ENCODE results near the gene KCNIP1.

The KCNIP1 gene

GRCh38 chr5:170571281-170571731, 67.5 kb downstream of the KCNIP1 start:
- DNase-seq = no peak

DNA sequence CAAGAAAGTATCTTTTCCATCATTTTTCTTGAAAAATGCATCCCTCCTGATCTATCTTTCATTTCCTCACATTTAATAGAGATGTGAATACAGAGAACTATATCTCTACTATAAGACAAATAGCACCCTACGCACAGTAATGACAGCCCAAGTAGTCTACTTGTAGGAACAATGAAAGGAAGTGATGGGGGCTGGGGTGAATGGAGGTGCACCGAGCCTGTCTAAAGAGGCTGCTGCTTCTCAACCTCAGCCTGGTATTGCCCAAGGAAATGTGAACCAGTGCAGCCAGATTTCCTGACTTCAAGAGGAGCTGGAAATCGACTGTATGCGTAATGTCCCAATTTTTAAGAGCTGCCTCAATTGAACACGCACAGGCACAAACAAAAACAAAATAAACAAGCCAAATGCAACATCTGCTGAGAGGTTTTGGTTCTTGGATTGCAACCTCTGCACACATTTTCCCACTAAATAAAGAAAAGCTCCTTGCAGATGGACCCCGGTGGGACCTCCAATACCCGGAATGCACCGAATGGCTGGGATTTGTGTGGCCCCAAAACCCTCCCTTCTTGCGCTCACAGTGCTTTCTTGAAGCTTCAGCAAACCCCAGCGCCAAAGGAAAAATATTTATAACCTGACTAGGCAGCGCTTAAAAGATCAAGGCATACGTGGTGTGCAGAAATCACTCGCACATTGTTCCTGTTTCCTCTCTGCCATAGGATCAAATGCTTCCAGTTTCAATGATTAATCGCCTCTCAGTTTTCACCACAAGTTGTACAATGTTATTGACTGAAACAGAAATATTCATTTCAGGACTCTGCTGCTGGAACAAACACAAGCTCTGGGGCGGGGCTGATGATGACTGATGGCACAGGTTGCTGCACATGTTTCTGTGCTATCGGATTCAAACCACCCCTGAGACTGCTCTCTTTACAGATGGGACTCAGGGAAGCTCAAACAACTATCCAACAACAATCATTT, 68.3 kb downstream of the KCNIP1 start:
- DNase-seq = peak; percentile 43

- no peak for DNase-seq
Observed at GRCh38 chr5:170573114-170573513, 69.3 kb downstream of the KCNIP1 start.

DNA sequence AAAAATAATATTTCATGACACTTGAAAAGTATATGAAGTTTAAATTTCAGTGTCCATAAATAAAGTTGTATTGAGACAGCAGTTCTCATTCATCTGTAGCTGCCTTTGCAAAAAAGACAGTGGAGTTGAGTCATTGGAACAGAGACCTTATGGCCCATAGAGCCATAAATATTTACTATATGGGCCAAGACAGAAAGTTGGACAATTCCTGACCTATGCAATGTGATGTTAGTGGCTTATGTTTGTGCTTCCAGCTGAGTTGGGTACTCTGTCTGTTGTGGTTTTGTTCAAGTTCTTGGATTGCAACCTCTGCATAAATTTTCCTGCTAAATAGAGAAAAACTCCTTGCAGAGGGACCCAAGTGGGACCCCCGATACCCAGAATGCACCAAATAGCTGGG, 69.8 kb downstream of the KCNIP1 start:
- DNase-seq = no peak

GRCh38 chr5:170576602-170577535, 73.0 kb downstream of the KCNIP1 start:
- peak; percentile 18 for DNase-seq

GRCh38 chr5:170579601-170580000, 75.8 kb downstream of the KCNIP1 start:
- no peak for DNase-seq

- no peak for DNase-seq
Observed at GRCh38 chr5:170581211-170581610, 77.4 kb downstream of the KCNIP1 start.

- DNase-seq = no peak
Observed at GRCh38 chr5:170582644-170583330, 79.0 kb downstream of the KCNIP1 start.

DNA sequence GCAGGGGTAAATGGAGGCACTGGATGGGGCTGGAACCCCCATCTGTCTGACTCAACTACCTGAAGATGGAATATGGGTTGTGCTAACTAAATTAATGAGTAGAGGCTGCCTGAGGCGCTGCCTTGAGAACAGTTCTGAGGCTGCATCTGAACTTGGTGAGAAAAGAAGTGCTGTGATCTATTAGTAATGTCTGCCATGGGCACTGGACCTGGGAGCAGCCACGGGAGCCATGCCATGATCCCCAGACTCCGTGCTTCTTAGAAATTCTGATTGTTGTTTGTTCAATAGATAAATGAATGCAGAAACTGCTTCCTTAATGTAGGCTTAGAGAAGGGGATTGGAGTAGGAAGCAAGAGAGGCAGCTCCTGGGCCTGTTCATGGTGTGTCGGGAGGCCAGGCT, 80.2 kb downstream of the KCNIP1 start:
- no peak for DNase-seq

- DNase-seq = no peak
Observed at GRCh38 chr5:170584450-170585058, 80.7 kb downstream of the KCNIP1 start.

DNA sequence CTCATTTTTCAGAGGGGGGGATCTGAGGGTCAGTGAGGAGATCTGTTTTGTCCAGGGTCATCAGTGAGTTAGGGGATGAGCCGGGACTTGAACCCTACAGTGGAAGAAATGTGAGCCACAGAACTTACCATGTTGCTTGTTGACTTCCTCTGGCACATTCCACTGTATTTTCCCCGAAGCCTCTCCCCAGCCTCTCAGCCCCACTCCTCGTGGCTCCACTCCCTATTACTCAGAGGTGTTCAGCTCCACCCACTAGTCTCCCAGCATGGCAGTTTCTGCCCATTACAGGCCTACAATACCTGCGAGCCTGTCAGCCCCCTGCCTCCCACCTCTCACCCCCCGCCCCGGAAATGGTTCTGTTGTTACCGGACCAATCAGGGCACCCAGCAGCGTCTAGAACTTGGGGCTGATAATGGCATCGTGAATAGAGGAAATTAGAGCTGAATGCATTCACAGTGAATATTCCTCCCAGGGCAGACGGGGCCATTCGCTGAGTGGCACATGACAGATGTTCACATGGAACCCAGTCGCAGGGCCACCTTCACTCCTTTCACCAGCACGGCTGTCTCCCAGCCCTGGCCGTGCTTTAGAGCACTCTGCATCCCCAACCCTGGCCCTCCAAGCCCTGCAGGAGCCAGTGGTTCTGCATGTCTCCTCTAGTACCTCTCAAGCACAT, 81.6 kb downstream of the KCNIP1 start:
- no peak for DNase-seq

DNA sequence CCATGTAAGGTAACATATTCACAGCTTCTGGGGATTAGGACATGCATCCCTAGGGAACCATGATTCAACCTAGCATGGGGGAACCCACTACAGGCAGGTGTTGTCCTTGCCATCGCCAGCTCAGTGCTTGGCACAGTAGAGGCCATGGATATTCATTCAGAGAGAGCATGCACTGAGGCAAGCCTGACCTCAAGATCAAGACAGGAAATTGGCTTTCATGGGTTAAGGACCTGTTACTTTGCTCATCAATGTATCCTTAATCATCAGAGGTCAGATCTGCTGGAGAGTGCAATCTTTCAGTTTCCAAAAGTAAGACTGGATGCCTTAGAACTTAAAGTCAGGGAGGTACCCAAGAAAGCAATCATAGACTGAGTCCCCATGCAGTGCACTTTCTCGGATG, 84.0 kb downstream of the KCNIP1 start:
- DNase-seq = no peak

DNA sequence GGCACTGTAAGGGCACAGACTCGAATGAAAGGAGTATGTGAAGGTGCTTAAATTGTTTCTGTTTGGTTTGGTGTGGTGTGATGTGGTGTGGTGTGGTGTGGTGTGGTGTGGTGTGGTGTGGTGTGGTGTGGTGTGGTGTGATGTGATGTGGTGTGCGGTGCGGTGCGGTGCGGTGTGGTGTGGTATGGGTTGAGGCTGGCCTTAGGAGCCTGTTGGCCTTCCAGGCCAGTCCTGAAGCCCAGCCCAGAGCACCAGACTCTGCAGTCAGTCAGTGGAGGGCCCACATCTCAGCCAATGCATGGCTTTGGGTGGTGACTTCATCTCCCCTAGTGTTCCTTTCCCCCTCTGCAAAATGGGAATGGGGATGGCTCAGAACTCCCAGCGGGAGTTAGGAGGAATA, 85.8 kb downstream of the KCNIP1 start:
- no peak for DNase-seq

- DNase-seq = no peak
Observed at GRCh38 chr5:170590566-170590965, 86.7 kb downstream of the KCNIP1 start.

DNA sequence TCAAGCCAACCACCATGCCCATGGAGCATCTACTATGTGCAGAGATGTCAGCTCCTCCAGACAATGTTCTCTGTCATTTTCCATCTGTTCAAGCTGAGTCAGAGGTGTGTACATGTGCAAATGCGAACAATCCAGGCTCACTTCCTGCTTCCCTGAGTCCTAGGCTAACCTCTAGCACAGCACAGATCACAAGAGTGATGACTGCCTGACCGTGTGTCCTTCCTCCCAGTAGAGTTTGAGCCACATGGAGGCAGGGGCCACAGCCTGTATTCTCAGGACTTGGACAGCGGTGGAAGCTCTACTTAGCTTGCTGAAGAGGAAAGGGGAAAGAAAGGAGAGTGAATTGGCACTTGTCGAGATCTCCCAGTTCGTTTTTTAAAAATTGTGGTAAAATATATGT, 87.2 kb downstream of the KCNIP1 start:
- DNase-seq = no peak

DNA sequence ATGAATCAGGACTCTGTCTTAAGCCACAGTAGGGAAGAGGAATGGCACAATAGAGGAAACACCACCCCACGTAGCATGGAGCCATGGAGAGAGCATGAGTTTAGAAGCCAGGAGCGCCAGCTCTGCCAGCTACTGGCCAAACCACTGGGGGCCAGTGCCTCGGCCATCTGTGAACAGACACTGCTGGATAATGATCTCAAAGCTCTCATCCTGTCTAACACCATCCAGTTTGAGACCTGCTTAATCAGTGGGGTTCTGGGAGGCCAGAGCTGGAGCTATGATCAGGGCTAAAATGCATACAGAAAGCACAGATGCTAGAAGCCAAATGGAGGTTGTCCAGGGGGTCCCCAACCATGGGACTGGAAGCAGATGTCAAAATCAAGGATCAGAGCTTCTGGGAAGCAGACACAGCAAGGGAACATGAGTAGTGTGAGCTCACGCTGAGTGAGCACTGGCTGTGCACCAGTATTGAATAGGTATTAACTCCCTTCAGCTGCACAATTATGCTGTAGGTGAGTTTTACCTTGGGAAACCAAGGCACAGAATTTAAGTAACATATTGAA, 92.7 kb downstream of the KCNIP1 start:
- no peak for DNase-seq

DNA sequence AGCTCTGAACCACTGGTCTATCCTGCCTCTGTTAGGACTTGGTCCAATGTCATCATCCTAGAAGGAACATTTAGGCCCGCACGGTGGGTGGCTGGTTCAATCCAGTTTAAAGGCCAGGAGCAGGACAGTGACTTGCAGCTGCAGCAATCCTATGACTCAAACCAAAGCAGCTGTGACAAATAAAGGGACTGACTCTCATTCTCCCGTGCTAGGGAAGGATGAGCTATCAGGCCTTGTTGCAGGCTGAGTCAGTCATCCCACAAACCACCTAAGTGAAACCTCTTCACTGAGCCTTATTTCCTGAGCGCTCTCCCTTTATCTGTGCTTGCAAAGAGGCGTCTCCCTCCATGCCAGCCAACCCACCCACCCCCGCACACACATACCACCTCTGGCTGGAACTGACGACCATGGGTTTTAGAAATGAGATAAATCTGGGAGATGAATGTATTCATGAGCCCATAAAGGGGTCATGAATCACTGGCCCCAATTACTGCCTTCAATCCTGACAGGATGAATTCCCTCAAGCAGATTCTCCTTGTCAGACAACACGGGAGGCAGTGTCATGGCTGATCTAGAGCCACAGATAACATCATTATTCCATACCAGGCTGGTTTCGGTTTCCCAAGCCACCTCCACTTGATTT, 93.4 kb downstream of the KCNIP1 start:
- no peak for DNase-seq

DNA sequence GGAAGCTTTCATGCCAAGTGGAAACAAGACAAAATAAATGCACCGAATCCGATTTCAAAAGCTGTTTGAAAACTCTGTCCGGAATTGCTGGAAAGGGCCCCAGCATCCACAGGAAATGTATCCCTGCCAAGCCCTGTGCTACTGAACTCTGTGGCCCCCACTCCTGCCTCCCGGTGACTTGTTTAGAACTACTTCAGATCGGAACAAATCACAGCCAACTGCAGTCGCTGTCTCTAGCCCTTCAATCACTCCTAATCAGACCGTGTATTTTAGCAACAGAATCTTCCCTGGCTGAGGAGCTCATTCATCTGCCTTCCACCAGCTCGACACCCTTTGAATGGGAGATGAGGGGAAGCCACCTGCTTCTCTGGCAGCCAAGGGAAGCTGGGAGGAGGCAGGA, 94.1 kb downstream of the KCNIP1 start:
- DNase-seq = no peak

GRCh38 chr5:170599756-170600155, 95.9 kb downstream of the KCNIP1 start:
- no peak for DNase-seq

DNA sequence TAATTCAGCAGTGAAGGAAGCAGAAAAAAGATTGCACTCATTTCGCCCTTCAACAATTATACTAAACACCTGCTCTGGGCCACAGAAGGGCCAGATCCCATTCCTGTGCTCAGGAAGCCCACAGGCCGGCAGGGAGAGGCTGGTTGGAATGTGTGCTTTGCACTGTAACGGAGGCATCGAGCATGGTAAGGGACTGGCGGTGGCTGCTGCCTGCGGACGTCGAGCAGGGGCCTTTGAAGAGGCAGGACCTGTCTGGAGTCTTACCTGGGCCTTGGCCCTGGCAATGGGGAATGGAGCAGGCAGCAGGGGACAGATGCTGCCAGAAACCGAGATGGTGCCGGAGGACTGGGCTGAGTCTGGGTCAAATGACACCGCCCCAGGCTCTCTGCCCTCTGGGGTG, 97.8 kb downstream of the KCNIP1 start:
- no peak for DNase-seq

DNA sequence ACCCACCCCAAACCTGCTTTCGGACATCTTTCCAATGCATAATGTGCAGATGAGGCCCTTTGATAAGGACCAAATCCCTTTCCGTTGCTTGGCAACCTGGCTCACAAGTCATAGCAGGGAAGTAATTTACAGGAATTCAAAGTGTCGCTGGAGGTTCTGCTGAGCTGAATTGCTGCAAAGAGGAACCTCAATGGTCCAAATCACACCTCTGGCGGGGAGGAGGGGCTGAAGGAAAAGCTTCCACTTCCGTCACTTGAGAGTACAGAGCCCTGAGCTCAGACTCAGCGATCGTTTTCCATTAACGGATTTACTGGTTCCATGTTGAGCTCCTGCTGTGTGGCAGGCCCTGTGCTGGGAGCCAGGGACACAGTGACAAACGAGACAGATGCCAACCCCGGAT, 99.3 kb downstream of the KCNIP1 start:
- no peak for DNase-seq
